Epithelial cell of proximal tubule (primary cell): ENCODE results near the gene NUP160. TPM values are rescaled to one million over a fixed set of nuclear protein-coding genes. Genes with fewer than 3 reads are reported as not detected.
"Not testable (repeated sequence)": the region's sequence is repeated elsewhere in the genome, so short reads cannot be mapped to it uniquely, and the experiment has no call there.

Experiments used
- DNase-seq: peaks from one replicate; pipeline ENCODE4 v3.0.0-alpha.2; 2011; ENCODE audit warnings: low read depth
- H3K4me3 ChIP-seq: 2 replicates; pipeline ENCODE4 v1.5.1; 2011; ENCODE audit warnings: low read depth, mild to moderate bottlenecking, low read length
- CTCF ChIP-seq: conservative IDR thresholded peaks from 2 replicates; pipeline ENCODE4 v1.5.1; 2012; ENCODE audit warnings: low read depth, mild to moderate bottlenecking, low read length
- total RNA-seq: library from RNA; depleted of rRNA; stranded (reverse); fragments of >200 nt; gene quantifications from 2 replicates; pipeline ENCODE4 v1.2.3, GENCODE V29; 2015

NUP160 gene
- total RNA-seq, 1 donor from 2014 or later: 12.3 TPM

- peak; percentile 50 for DNase-seq
- TF ChIP-seq CTCF: no peak
- peak overlapping the region; percentile 62 for H3K4me3 ChIP-seq
These were observed 80.0 kb downstream of the NUP160 start for GRCh38 chr11:47768101-47768612.

GRCh38 chr11:47766509-47767227, 81.5 kb downstream of the NUP160 start:
- H3K4me3 ChIP-seq: peak overlapping the region; percentile 80
- TF ChIP-seq CTCF: no peak
- no peak for DNase-seq

GRCh38 chr11:47765086-47765485, 83.1 kb downstream of the NUP160 start:
- TF ChIP-seq CTCF: no peak
- H3K4me3 ChIP-seq: no peak overlapping the region
- no peak for DNase-seq

DNA sequence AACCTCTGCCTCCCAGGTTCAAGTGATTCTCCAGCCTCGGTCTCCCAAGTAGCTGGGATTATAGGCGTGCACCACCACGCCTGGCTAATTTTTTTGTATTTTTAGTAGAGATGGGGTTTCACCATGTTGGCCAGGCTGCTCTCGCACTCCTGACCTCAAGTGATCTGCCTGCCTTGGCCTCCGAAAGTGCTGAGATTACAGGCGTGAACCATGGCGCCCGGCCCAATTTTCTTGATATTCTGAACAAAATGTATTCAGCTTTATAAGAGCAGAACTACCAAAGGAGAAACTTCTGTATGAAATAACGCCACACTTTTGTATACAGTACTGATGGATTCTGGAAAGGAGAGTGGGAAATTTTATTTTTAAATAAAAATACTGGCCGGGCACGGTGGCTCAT, 88.9 kb downstream of the NUP160 start:
- DNase-seq, H3K4me3 ChIP-seq: not testable (repeated sequence)

GRCh38 chr11:47756208-47756607, 91.9 kb downstream of the NUP160 start:
- H3K4me3 ChIP-seq: no peak overlapping the region
- DNase-seq: no peak
- no peak for TF ChIP-seq CTCF

DNA sequence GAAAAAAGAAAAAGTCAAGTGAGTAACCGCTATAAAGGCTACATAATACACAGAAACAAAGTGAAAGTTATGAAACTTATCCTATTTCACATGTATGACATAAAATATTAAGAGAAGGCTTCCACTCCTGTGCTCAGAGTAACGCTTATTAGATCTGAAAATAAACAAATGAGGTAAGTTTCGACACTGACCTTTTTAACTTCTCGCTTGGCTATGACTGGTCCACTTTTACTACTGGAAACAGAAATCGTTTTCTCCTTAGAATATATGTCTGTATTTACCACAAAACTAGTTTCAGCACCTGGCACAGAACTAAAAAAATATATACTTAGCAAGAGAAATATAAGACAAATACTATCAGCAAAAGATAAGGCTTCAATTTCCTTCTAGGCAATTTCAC, 97.4 kb downstream of the NUP160 start:
- TF ChIP-seq CTCF: no peak
- DNase-seq: no peak
- no peak overlapping the region for H3K4me3 ChIP-seq

DNA sequence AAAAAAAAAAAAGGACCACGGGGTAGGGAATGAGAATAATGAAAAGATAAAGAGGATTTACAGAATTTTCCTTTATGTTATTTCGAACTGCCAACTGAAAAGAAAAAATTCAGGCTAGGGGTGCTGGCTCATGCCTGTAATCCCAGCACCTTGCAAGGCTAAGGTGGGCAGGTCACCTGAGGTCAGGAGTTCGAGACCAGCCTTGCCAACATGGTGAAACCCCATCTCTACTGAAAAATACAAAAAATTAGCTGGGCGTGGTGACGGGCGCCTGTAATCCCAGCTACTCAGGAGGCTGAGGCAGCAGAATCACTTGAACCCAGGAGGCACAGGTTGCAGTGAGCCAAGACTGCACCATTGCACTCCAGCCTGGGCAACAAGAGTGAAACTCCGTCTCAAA, 105.7 kb downstream of the NUP160 start:
- DNase-seq, H3K4me3 ChIP-seq: not testable (repeated sequence)

DNA sequence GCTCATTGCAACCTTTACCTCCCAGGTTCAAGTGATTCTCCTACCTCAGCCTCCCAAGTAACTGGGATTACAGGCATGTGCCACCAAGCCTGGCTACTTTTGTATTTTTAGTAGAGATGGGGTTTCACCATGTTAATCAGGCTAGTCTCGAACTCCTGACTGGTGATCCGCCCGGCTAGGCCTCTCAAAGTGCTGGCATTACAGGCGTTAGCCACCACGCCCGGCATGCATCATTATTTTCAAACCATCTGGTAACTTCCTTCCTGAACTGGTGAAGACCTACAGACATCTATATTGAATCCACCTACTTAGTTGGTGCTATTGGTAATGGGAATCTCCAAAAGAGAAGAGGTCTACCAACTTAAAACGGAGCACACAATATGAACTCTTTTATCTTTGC, 110.3 kb downstream of the NUP160 start:
- DNase-seq, H3K4me3 ChIP-seq: not testable (repeated sequence)
